Osteoblast (primary cell): Measurements from ENCODE around the gene CDH1. TPM values are rescaled to one million over a fixed set of nuclear protein-coding genes. Genes with fewer than 3 reads are reported as not detected.

Source experiments
- DNase-seq: peaks from one replicate; pipeline ENCODE4 v3.0.0; 2011; ENCODE audit warnings: low spot score, mixed read lengths; ENCODE audit not compliant: insufficient read length; ENCODE audit errors: missing footprints
- H2AFZ ChIP-seq: 2 replicates; pipeline ENCODE4 v1.6.0; 2011; ENCODE audit warnings: mild to moderate bottlenecking, low read length
- H3K27ac ChIP-seq: 2 replicates; pipeline ENCODE4 v1.5.1; 2011; ENCODE audit warnings: mild to moderate bottlenecking, low read depth, low read length, moderate library complexity
- H3K27me3 ChIP-seq: 2 replicates; pipeline ENCODE4 v1.6.0; 2012; ENCODE audit warnings: mild to moderate bottlenecking, control low read depth, inconsistent platforms, low read length, moderate library complexity; ENCODE audit not compliant: insufficient read depth
- H3K36me3 ChIP-seq: 2 replicates; pipeline ENCODE4 v1.5.1; 2011; ENCODE audit warnings: mild to moderate bottlenecking, low read length, control low read depth, moderate library complexity; ENCODE audit not compliant: insufficient read depth
- H3K4me1 ChIP-seq: 2 replicates; pipeline ENCODE4 v1.5.1; 2011; ENCODE audit warnings: mild to moderate bottlenecking, low read length, control low read depth, moderate library complexity; ENCODE audit not compliant: insufficient read depth
- H3K4me2 ChIP-seq: 2 replicates; pipeline ENCODE4 v1.6.0; 2011; ENCODE audit warnings: mild to moderate bottlenecking, low read length; ENCODE audit not compliant: insufficient read depth
- H3K4me3 ChIP-seq: fragments of 200-600 bp; sonication (generic); 3 replicates; pipeline ENCODE4 v1.5.1; 2012; ENCODE audit warnings: mild to moderate bottlenecking, low read length, inconsistent platforms; ENCODE audit not compliant: insufficient read depth
- H3K79me2 ChIP-seq: 2 replicates; pipeline ENCODE4 v1.6.0; 2012; ENCODE audit warnings: mild to moderate bottlenecking, low read length, control low read depth, inconsistent platforms; ENCODE audit not compliant: insufficient read depth
- H3K9me3 ChIP-seq: 2 replicates; pipeline ENCODE4 v1.5.1; 2011; ENCODE audit warnings: low read depth, low read length, control low read depth
- H4K20me1 ChIP-seq: 2 replicates; pipeline ENCODE4 v1.6.0; 2012; ENCODE audit warnings: mild to moderate bottlenecking, low read length, control low read depth; ENCODE audit not compliant: insufficient read depth
- total RNA-seq: library from RNA; depleted of rRNA; stranded (reverse); fragments of >200 nt; gene quantifications from 2 replicates; pipeline ENCODE4 v1.2.3, GENCODE V29; 2012
- TF ChIP-seq, protein P1 (sequence below): IDR thresholded peaks from 2 replicates; pipeline ENCODE4 v1.5.1; 2011; ENCODE audit warnings: mild to moderate bottlenecking, low read depth, low read length, moderate library complexity; ENCODE audit errors: extremely low read depth

CDH1 gene
- total RNA-seq, 1 donor: 1.1 TPM

DNA sequence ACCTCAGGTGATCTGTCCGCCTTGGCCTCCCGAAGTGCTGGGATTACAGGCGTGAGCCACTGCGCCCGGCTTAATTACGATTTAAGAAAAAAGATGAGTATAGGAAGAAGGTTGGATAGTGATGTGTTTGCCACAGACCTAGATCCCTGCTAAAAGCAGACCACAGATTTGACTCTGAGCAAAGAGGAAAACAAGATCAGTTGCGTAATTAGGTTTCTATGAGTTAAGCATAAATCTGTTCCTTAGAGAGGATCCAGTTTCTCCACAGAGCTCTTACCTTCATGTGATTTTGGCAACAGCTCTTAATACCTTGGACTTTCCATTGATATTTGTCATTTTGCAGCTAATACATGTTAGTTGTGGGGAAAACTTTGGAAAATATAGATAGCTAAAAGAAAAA lies 31.1 kb downstream of the CDH1 start:
- H3K4me3 ChIP-seq: no peak overlapping the region

DNA sequence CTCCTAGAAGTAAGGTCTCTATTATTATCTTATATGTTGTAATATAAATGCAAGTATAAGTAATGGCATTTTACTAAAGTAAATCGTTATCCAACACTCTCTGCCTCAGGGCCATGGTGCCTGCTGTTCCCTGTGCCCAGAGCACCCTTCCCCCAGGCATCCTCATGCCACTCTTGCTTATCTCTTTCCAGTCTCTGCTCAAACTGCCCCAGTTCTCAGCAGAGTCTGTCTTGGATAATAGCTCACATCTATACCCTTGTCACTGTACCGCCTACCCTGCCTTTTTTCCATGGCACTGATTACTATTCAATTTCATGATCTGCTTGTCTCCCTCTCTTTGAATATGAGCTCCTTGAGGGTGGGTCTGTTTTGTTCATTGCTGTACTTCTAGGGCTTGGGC lies 31.7 kb downstream of the CDH1 start:
- TF ChIP-seq, protein P1, sequence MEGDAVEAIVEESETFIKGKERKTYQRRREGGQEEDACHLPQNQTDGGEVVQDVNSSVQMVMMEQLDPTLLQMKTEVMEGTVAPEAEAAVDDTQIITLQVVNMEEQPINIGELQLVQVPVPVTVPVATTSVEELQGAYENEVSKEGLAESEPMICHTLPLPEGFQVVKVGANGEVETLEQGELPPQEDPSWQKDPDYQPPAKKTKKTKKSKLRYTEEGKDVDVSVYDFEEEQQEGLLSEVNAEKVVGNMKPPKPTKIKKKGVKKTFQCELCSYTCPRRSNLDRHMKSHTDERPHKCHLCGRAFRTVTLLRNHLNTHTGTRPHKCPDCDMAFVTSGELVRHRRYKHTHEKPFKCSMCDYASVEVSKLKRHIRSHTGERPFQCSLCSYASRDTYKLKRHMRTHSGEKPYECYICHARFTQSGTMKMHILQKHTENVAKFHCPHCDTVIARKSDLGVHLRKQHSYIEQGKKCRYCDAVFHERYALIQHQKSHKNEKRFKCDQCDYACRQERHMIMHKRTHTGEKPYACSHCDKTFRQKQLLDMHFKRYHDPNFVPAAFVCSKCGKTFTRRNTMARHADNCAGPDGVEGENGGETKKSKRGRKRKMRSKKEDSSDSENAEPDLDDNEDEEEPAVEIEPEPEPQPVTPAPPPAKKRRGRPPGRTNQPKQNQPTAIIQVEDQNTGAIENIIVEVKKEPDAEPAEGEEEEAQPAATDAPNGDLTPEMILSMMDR: no peak
- no peak for DNase-seq
- H3K79me2 ChIP-seq: no peaks in the 10 kb centered on the region
- H3K9me3 ChIP-seq: no peaks in the 10 kb centered on the region
- peaks cover 3% of the 10 kb centered on the region for H3K27me3 ChIP-seq
- no peaks in the 10 kb centered on the region for H3K36me3 ChIP-seq
- no peak overlapping the region for H3K27ac ChIP-seq
- H4K20me1 ChIP-seq: no peaks in the 10 kb centered on the region
- no peak overlapping the region for H3K4me3 ChIP-seq
- no peak overlapping the region for H2AFZ ChIP-seq
- no peak overlapping the region for H3K4me2 ChIP-seq
- no peaks in the 10 kb centered on the region for H3K4me1 ChIP-seq

More for the DNA sequence above, 31.1 kb downstream of the CDH1 start:
- TF ChIP-seq, protein P1: no peak
- Histone ChIP-seq H3K27me3 (no peaks in the 10 kb centered on the region), H3K27ac (no peak overlapping the region), H3K79me2 (no peaks in the 10 kb centered on the region), H3K4me2 (no peak overlapping the region), H4K20me1 (no peaks in the 10 kb centered on the region), H3K9me3 (no peaks in the 10 kb centered on the region), H2AFZ (no peak overlapping the region), H3K36me3 (no peaks in the 10 kb centered on the region), H3K4me1 (peaks cover 1% of the 10 kb centered on the region)
- DNase-seq: no peak

DNA sequence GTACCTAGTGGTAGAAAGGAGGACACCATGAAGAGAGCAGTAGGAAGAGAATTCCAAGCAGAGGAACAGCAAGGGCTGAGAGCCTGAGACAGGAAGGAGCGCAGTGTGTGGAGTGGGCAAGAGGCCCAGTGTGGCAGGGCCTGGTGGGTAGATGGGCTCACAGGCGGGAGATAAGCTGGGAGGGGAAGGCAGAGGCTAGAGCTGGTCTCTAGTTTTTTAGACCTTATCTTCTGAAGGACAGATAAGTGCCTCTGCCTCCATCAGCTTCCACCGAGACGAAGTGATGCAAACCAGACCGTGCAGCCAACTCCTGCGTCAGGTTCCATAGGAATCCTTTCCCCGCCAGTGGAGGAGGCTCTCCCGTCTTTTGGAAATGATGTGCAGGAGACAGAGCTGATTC lies 33.6 kb downstream of the CDH1 start:
- no peak for DNase-seq
- Histone ChIP-seq H3K79me2 (no peaks in the 10 kb centered on the region), H3K27me3 (peaks cover 7% of the 10 kb centered on the region)

DNA sequence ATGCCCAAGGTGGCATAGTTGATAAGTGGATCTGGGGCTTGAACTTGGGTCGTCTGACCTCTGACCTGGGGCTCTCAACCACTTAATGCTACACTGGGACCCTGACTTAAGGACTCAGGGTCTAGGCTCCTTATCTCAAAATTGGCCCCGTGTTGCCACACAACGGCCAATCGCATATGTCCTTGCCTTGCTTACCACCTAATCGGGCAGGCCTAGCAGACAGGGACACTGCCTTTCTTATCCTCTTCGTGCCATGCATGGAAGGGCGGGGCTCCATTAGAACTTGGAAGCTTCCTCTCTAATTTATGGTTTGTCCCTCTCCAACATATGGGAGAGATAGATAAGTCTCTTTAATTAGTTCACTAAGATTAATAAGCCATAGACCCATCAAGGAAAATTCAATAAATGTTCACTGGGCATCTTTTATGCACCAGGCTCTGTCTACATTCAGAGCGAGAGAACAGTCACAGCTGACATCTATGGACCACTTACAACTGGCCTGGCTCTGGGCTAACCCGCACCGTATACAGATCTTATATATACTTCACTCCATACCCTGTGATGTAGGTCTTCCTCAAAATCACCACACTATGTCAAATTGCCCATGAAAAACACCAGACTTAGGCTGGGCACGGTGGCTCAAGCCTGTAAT lies 35.1 kb downstream of the CDH1 start:
- no peak for DNase-seq
- H3K27ac ChIP-seq: no peak overlapping the region
- no peaks in the 10 kb centered on the region for H4K20me1 ChIP-seq
- no peak overlapping the region for H2AFZ ChIP-seq
- no peak overlapping the region for H3K4me3 ChIP-seq
- no peaks in the 10 kb centered on the region for H3K79me2 ChIP-seq
- TF ChIP-seq, protein P1: no peak
- no peaks in the 10 kb centered on the region for H3K4me1 ChIP-seq
- no peaks in the 10 kb centered on the region for H3K9me3 ChIP-seq
- peaks cover 13% of the 10 kb centered on the region for H3K27me3 ChIP-seq
- H3K4me2 ChIP-seq: no peak overlapping the region
- no peaks in the 10 kb centered on the region for H3K36me3 ChIP-seq

More for the DNA sequence above, 33.6 kb downstream of the CDH1 start:
- no peak overlapping the region for H3K4me3 ChIP-seq
- H3K36me3 ChIP-seq: no peaks in the 10 kb centered on the region
- no peaks in the 10 kb centered on the region for H4K20me1 ChIP-seq
- H3K4me1 ChIP-seq: no peaks in the 10 kb centered on the region
- no peaks in the 10 kb centered on the region for H3K9me3 ChIP-seq
- H2AFZ ChIP-seq: no peak overlapping the region
- H3K4me2 ChIP-seq: no peak overlapping the region
- no peak overlapping the region for H3K27ac ChIP-seq
- TF ChIP-seq, protein P1: no peak
